DND-41 (cell line): ENCODE data around the gene TENT5A.
A peak's percentile ranks its signal among the peaks of the same experiment; 100 is the strongest.

Experiments used
- ATAC-seq: fragments of 200-7000 bp; cut with Tn5 transposase; 3 replicates; pipeline ENCODE4 v1.9.1; 2021; ENCODE audit warnings: low read depth; ENCODE audit not compliant: insufficient read depth
- DNase-seq: peaks from one replicate; pipeline ENCODE4 v3.0.0-alpha.2; 2020
- H2AFZ ChIP-seq: 2 replicates; pipeline ENCODE4 v1.6.0; 2012; ENCODE audit warnings: low read depth, low read length
- H3K27ac ChIP-seq: 2 replicates; pipeline ENCODE4 v1.5.1; 2012; ENCODE audit warnings: low read length, inconsistent platforms
- H3K27me3 ChIP-seq: fragments of 200-600 bp; sonication (generic); 2 replicates; pipeline ENCODE4 v1.6.0; 2012; ENCODE audit warnings: low read length, mild to moderate bottlenecking, inconsistent platforms; ENCODE audit not compliant: insufficient read depth, poor library complexity
- H3K36me3 ChIP-seq: 2 replicates; pipeline ENCODE4 v1.5.1; 2012; ENCODE audit warnings: low read length, inconsistent platforms; ENCODE audit not compliant: insufficient read depth
- H3K4me1 ChIP-seq: 2 replicates; pipeline ENCODE4 v1.5.1; 2012; ENCODE audit warnings: mild to moderate bottlenecking, low read length; ENCODE audit not compliant: insufficient read depth
- H3K4me2 ChIP-seq: 2 replicates; pipeline ENCODE4 v1.6.0; 2012; ENCODE audit warnings: mild to moderate bottlenecking, moderate library complexity, low read length, inconsistent platforms; ENCODE audit not compliant: insufficient read depth
- H3K4me3 ChIP-seq, 2 experiments: fragments of 200-600 bp in 1 of 2; shearing (Covaris generic) in 1 of 2; 2 replicates each; pipeline ENCODE4 v1.5.1; 2012 to 2016; ENCODE audit warnings: inconsistent platforms in 2 of 2, low read length in 2 of 2, mild to moderate bottlenecking in 2 of 2, low read depth in 1 of 2, moderate library complexity in 1 of 2
- H3K79me2 ChIP-seq: 2 replicates; pipeline ENCODE4 v1.6.0; 2012; ENCODE audit warnings: low read length, inconsistent platforms; ENCODE audit not compliant: insufficient read depth
- H3K9ac ChIP-seq: 2 replicates; pipeline ENCODE4 v1.6.0; 2012; ENCODE audit warnings: low read depth, mild to moderate bottlenecking, inconsistent platforms, low read length, moderate library complexity
- H3K9me3 ChIP-seq: 2 replicates; pipeline ENCODE4 v1.5.1; 2012; ENCODE audit warnings: low read length, moderate library complexity, mild to moderate bottlenecking, inconsistent platforms; ENCODE audit not compliant: insufficient read depth, severe bottlenecking
- H4K20me1 ChIP-seq: 2 replicates; pipeline ENCODE4 v1.6.0; 2012; ENCODE audit warnings: low read length; ENCODE audit not compliant: insufficient read depth
- CTCF ChIP-seq: IDR thresholded peaks from 2 replicates; pipeline ENCODE4 v1.5.1; 2012; ENCODE audit warnings: borderline replicate concordance, low read length, moderate library complexity, mild to moderate bottlenecking; ENCODE audit not compliant: poor library complexity, severe bottlenecking; ENCODE audit errors: extremely low read depth
- EZH2 ChIP-seq: IDR thresholded peaks from 3 replicates; pipeline ENCODE4 v1.6.1; 2012; ENCODE audit warnings: borderline replicate concordance, low read depth, mild to moderate bottlenecking, moderate library complexity, low read length, inconsistent platforms; ENCODE audit not compliant: severe bottlenecking

The TENT5A gene

GRCh38 chr6:81722506-81723223 is 29.8 kb downstream of the TENT5A start:
- TF ChIP-seq CTCF (no peak), EZH2 (no peak)
- no peaks in the 10 kb centered on the region for H3K9me3 ChIP-seq
- peak; percentile 54; the same call in 1 of the 3 replicates for ATAC-seq
- H3K27me3 ChIP-seq, result no peaks in the 10 kb centered on the region
- no peak overlapping the region for H3K9ac ChIP-seq
- no peaks in the 10 kb centered on the region for H3K79me2 ChIP-seq
- no peaks in the 10 kb centered on the region for H4K20me1 ChIP-seq
- 0 out of 2 replicates have a peak overlapping the region, but pooled peaks have one; percentile 25 for H2AFZ ChIP-seq
- DNase-seq, result no peak
- H3K4me3 ChIP-seq, result no peak overlapping the region
- H3K27ac ChIP-seq, result no peak overlapping the region
- H3K4me1 ChIP-seq, result peaks cover 8% of the 10 kb centered on the region; the same call in 1 of the 2 replicates
- no peaks in the 10 kb centered on the region for H3K36me3 ChIP-seq
- H3K4me2 ChIP-seq, result no peak overlapping the region

- TF ChIP-seq CTCF (no peak), EZH2 (no peak)
- no peak overlapping the region for H3K4me3 ChIP-seq
- ATAC-seq (no peak), DNase-seq (no peak)
- no peak overlapping the region for H2AFZ ChIP-seq
- no peak overlapping the region for H3K4me2 ChIP-seq
- H3K27ac ChIP-seq, result no peak overlapping the region
- no peaks in the 10 kb centered on the region for H3K27me3 ChIP-seq
- H3K9me3 ChIP-seq, result no peaks in the 10 kb centered on the region
- H3K4me1 ChIP-seq, result peaks cover 8% of the 10 kb centered on the region; the same call in 1 of the 2 replicates
- H3K9ac ChIP-seq, result no peak overlapping the region
- H4K20me1 ChIP-seq, result no peaks in the 10 kb centered on the region
- no peaks in the 10 kb centered on the region for H3K36me3 ChIP-seq
- no peaks in the 10 kb centered on the region for H3K79me2 ChIP-seq
Observed at GRCh38 chr6:81720427-81720826, 32.1 kb downstream of the TENT5A start.

GRCh38 chr6:81718126-81718525 is 34.4 kb downstream of the TENT5A start:
- TF ChIP-seq EZH2 (no peak), CTCF (no peak)

More at GRCh38 chr6:81718126-81718525, 34.4 kb downstream of the TENT5A start:
- Histone ChIP-seq H3K4me3 (no peak overlapping the region), H3K27me3 (no peaks in the 10 kb centered on the region), H3K36me3 (no peaks in the 10 kb centered on the region), H3K4me2 (no peak overlapping the region), H3K4me1 (peaks cover 8% of the 10 kb centered on the region; the same call in 1 of the 2 replicates), H2AFZ (no peak overlapping the region), H3K27ac (no peak overlapping the region), H3K9me3 (no peaks in the 10 kb centered on the region), H4K20me1 (no peaks in the 10 kb centered on the region), H3K79me2 (no peaks in the 10 kb centered on the region), H3K9ac (no peak overlapping the region)
- DNase-seq (no peak), ATAC-seq (no peak)
